H1 (cell line): Measurements from ENCODE around the gene PAX7. TPM values are rescaled to one million over a fixed set of nuclear protein-coding genes. Genes with fewer than 3 reads are reported as not detected.

Experiments used
- CTCF ChIA-PET: fragments of 300-600 bp; sonication (Branson Sonifier 250); formaldehyde crosslinking; loops from one replicate; lab custom pipeline; 2021; ENCODE audit not compliant: partially characterized antibody; lab: Charles Lee
- POLR2A ChIA-PET: fragments of 300-600 bp; sonication (Branson Sonifier 250); formaldehyde crosslinking; loops from one replicate; lab custom pipeline; 2021; ENCODE audit warnings: inconsistent platforms; ENCODE audit not compliant: partially characterized antibody; lab: Charles Lee
- DNase-seq, 2 experiments: peaks; one replicate each; pipeline versions ENCODE4 v3.0.0 to v3.0.0-alpha.2; 2010 to 2022; ENCODE audit warnings: low spot score in 2 of 2, low read depth in 1 of 2, mixed read lengths in 1 of 2
- FAIRE-seq: peaks from 2 replicates; lab custom pipeline; 2011; peaks lifted over from hg19 to GRCh38; lab: Jason Lieb, UNC
- H2AFZ ChIP-seq: 2 replicates; pipeline ENCODE4 v1.8.1; 2012; ENCODE audit warnings: low read length, inconsistent platforms
- H2AK5ac ChIP-seq: 2 replicates; pipeline ENCODE4 v1.6.1; 2013; ENCODE audit warnings: low read depth, low read length
- H2BK120ac ChIP-seq: replicated peaks from 2 replicates; pipeline ENCODE3; 2013; ENCODE audit warnings: low read depth, low read length, inconsistent platforms
- H2BK12ac ChIP-seq: 2 replicates; pipeline ENCODE4 v1.6.1; 2013; ENCODE audit warnings: low read depth, low read length
- H2BK15ac ChIP-seq: 2 replicates; pipeline ENCODE4 v1.6.1; 2013; ENCODE audit warnings: low read length
- H2BK20ac ChIP-seq: 2 replicates; pipeline ENCODE4 v1.6.1; 2013; ENCODE audit warnings: low read length
- H2BK5ac ChIP-seq: 2 replicates; pipeline ENCODE4 v1.6.1; 2013; ENCODE audit warnings: low read depth, low read length
- H3K14ac ChIP-seq: 2 replicates; pipeline ENCODE4 v1.6.1; 2013; ENCODE audit warnings: inconsistent platforms; ENCODE audit not compliant: insufficient read length
- H3K18ac ChIP-seq: 2 replicates; pipeline ENCODE4 v1.6.1; 2013; ENCODE audit warnings: low read length; ENCODE audit errors: extremely low read depth
- H3K23ac ChIP-seq: 2 replicates; pipeline ENCODE4 v1.6.1; 2013; ENCODE audit warnings: inconsistent platforms; ENCODE audit not compliant: insufficient read length
- H3K23me2 ChIP-seq: 2 replicates; pipeline ENCODE4 v1.6.1; 2013; ENCODE audit warnings: low read depth, low read length
- H3K27ac ChIP-seq: 2 replicates; pipeline ENCODE4 v1.6.1; 2011; ENCODE audit warnings: low read depth, low read length, inconsistent platforms
- H3K27me3 ChIP-seq, 4 experiments: replicated peaks in 1 of 4; 1 replicate in 1 of 4; 2 replicates in 3 of 4; pipeline versions ENCODE4 v1.6.1 to v1.8.1; 2011 to 2013; ENCODE audit warnings: low read length in 3 of 4, mild to moderate bottlenecking in 3 of 4, inconsistent platforms in 2 of 4, mixed read lengths in 2 of 4, moderate library complexity in 1 of 4; ENCODE audit not compliant: control insufficient read depth in 3 of 4, insufficient read depth in 3 of 4; ENCODE audit errors: extremely low read depth in 1 of 4
- H3K36me3 ChIP-seq, 4 experiments: 2 replicates each; pipeline versions ENCODE4 v1.6.1 to v1.8.1; 2011 to 2013; ENCODE audit warnings: mild to moderate bottlenecking in 4 of 4, low read length in 3 of 4, moderate library complexity in 2 of 4, control low read depth in 1 of 4, inconsistent platforms in 1 of 4; ENCODE audit not compliant: insufficient read depth in 4 of 4, control insufficient read depth in 2 of 4
- H3K4ac ChIP-seq: replicated peaks from 2 replicates; pipeline ENCODE3; 2013; ENCODE audit warnings: low read length, low read depth, mixed read lengths, inconsistent platforms; ENCODE audit not compliant: insufficient read length
- H3K4me1 ChIP-seq, 4 experiments: replicated peaks in 1 of 4; 1 replicate in 1 of 4; 2 replicates in 3 of 4; pipeline versions ENCODE4 v1.6.1 to v1.8.1; 2011 to 2013; ENCODE audit warnings: low read length in 3 of 4, inconsistent platforms in 2 of 4, mixed read lengths in 1 of 4; ENCODE audit not compliant: insufficient read depth in 4 of 4, control insufficient read depth in 3 of 4
- H3K4me2 ChIP-seq, 2 experiments: 2 replicates each; pipeline versions ENCODE4 v1.6.1 to v1.8.1; 2011 to 2013; ENCODE audit warnings: low read depth in 2 of 2, low read length in 2 of 2, control low read depth in 1 of 2, inconsistent platforms in 1 of 2, mild to moderate bottlenecking in 1 of 2; ENCODE audit not compliant: insufficient read depth in 1 of 2
- H3K4me3 ChIP-seq, 4 experiments: fragments of 200-600, 300-600 bp in 1 of 4; sonication (generic), shearing (Covaris generic), sonication (Bioruptor Twin) in 1 of 4; 2 replicates each; pipeline versions ENCODE4 v1.5.1 to v1.8.1; 2011 to 2016; ENCODE audit warnings: low read length in 4 of 4, low read depth in 3 of 4, control low read depth in 2 of 4, inconsistent platforms in 2 of 4, mild to moderate bottlenecking in 2 of 4, mixed read lengths in 1 of 4, moderate library complexity in 1 of 4; ENCODE audit not compliant: insufficient read depth in 2 of 4; ENCODE audit errors: extremely low read depth in 1 of 4
- H3K56ac ChIP-seq: replicated peaks from 2 replicates; pipeline ENCODE3; 2013; ENCODE audit warnings: low read depth, mild to moderate bottlenecking, mixed read lengths, low read length, inconsistent platforms; ENCODE audit not compliant: insufficient read length
- H3K79me1 ChIP-seq: 2 replicates; pipeline ENCODE4 v1.6.1; 2013; ENCODE audit warnings: low read depth, low read length, control low read depth
- H3K79me2 ChIP-seq, 2 experiments: 2 replicates each; pipeline versions ENCODE4 v1.6.1 to v1.8.1; 2012 to 2013; ENCODE audit warnings: low read length in 2 of 2, mild to moderate bottlenecking in 2 of 2, inconsistent platforms in 1 of 2; ENCODE audit not compliant: insufficient read depth in 2 of 2, control insufficient read depth in 1 of 2
- H3K9ac ChIP-seq, 4 experiments: replicated peaks in 1 of 4; 1 replicate in 1 of 4; 2 replicates in 3 of 4; pipeline versions ENCODE4 v1.6.1 to v1.8.1; 2011 to 2013; ENCODE audit warnings: low read depth in 3 of 4, low read length in 3 of 4, control low read depth in 2 of 4, mild to moderate bottlenecking in 2 of 4, moderate library complexity in 2 of 4, inconsistent platforms in 1 of 4; ENCODE audit errors: extremely low read depth in 1 of 4
- H3K9me3 ChIP-seq, 2 experiments: 2 replicates each; pipeline versions ENCODE4 v1.6.1 to v1.8.1; 2012 to 2013; ENCODE audit warnings: mild to moderate bottlenecking in 2 of 2, moderate library complexity in 2 of 2, control low read depth in 1 of 2, inconsistent platforms in 1 of 2, low read depth in 1 of 2, low read length in 1 of 2, mixed read lengths in 1 of 2; ENCODE audit not compliant: insufficient read depth in 2 of 2
- H4K20me1 ChIP-seq, 2 experiments: replicated peaks in 1 of 2; 2 replicates each; pipeline versions ENCODE3 to v1.8.1; 2011 to 2013; ENCODE audit warnings: inconsistent platforms in 2 of 2, low read length in 2 of 2, mild to moderate bottlenecking in 1 of 2; ENCODE audit not compliant: insufficient read depth in 2 of 2, control insufficient read depth in 1 of 2
- H4K5ac ChIP-seq: 2 replicates; pipeline ENCODE4 v1.6.1; 2013; ENCODE audit warnings: low read length, low read depth, mixed read lengths, inconsistent platforms; ENCODE audit not compliant: insufficient read length
- H4K8ac ChIP-seq: 2 replicates; pipeline ENCODE4 v1.8.0; 2013; ENCODE audit warnings: mild to moderate bottlenecking, moderate library complexity, low read length, inconsistent platforms; ENCODE audit not compliant: insufficient read depth; ENCODE audit errors: extremely low read depth
- H4K91ac ChIP-seq: replicated peaks from 2 replicates; pipeline ENCODE3; 2013; ENCODE audit warnings: low read length, mixed read lengths, inconsistent platforms; ENCODE audit not compliant: insufficient read length
- BACH1 ChIP-seq: IDR thresholded peaks from 2 replicates; pipeline ENCODE4 v1.6.1; 2012; ENCODE audit warnings: low read length, improper control_type of control experiment
- CBX5 ChIP-seq: fragments of 300-800, 300-1000 bp; sonication (generic); IDR thresholded peaks from 2 replicates; pipeline ENCODE4 v1.7.1; 2016; ENCODE audit warnings: antibody characterized with exemption, low read length, low read depth
- CEBPB ChIP-seq: IDR thresholded peaks from 2 replicates; pipeline ENCODE4 v1.6.1; 2012; ENCODE audit warnings: low read depth, low read length
- CTBP2 ChIP-seq: IDR thresholded peaks from 2 replicates; pipeline ENCODE4 v1.7.0; 2011; ENCODE audit warnings: borderline replicate concordance, mild to moderate bottlenecking, moderate library complexity, mixed read lengths, low read length; ENCODE audit not compliant: insufficient read depth, insufficient read length
- GABPA ChIP-seq: IDR thresholded peaks from 2 replicates; pipeline ENCODE4 v1.6.1; 2011; ENCODE audit warnings: mild to moderate bottlenecking, low read length, moderate library complexity, borderline replicate concordance; ENCODE audit not compliant: insufficient read depth
- NANOG ChIP-seq: IDR thresholded peaks from 2 replicates; pipeline ENCODE4 v1.6.1; 2011; ENCODE audit warnings: low read length, low read depth, mild to moderate bottlenecking, inconsistent platforms; ENCODE audit not compliant: insufficient read depth, poor library complexity, severe bottlenecking
- SP1 ChIP-seq: IDR thresholded peaks from 2 replicates; pipeline ENCODE4 v1.6.1; 2011; ENCODE audit warnings: low read depth, low read length
- SUZ12 ChIP-seq: fragments of 200-600 bp; sonication (generic); IDR thresholded peaks from 2 replicates; pipeline ENCODE4 v1.6.1; 2012; ENCODE audit warnings: mild to moderate bottlenecking, inconsistent platforms, low read length, moderate library complexity, mixed read lengths
- TBP ChIP-seq: IDR thresholded peaks from 2 replicates; pipeline ENCODE4 v1.6.1; 2011; ENCODE audit warnings: low read depth, low read length, improper control_type of control experiment
- WGBS, 2 experiments: shearing (Covaris generic) in 1 of 2; methylation state at CpG; one replicate each; pipeline versions ENCODE4 v1.1.6 to v1.1.7; 2013 to 2015; ENCODE audit warnings: low lambda C conversion rate in 2 of 2, mixed read lengths in 2 of 2, inconsistent platforms in 1 of 2, low coverage in 1 of 2, missing lambda C conversion rate in 1 of 2; ENCODE audit not compliant: insufficient replicate concordance in 2 of 2, insufficient coverage in 1 of 2, insufficient read length in 1 of 2; ENCODE audit errors: extremely low coverage in 1 of 2, missing lambda C conversion rate in 1 of 2; 5-methylcytosine and 5-hydroxymethylcytosine counted together
- polyA plus RNA-seq, 7 experiments: library from polyadenylated mRNA; depleted of rRNA in 3 of 7; stranded (reverse) in 5 of 7; unstranded in 2 of 7; fragments of >200 nt in 5 of 7; fragments of 200-250 nt in 2 of 7; gene quantifications; 1 replicate in 5 of 7; 2 replicates in 1 of 7; 4 replicates in 1 of 7; pipeline versions ENCODE4 v1.2.1 to v1.2.3, GENCODE V29; 2011 to 2013; ENCODE audit warnings: missing spikeins in 2 of 7, mixed read lengths in 2 of 7
- total RNA-seq: library from RNA; stranded (reverse); fragmentation: NEBNext Ultra II Directional; extraction: Animal tissue kit (Norgen Biotek cat#: 25700); gene quantifications from 2 replicates; pipeline ENCODE4 v1.2.1, GENCODE V29; 2021
- TF ChIP-seq, protein P1 (sequence below): IDR thresholded peaks from 2 replicates; pipeline ENCODE4 v1.6.1; 2012; ENCODE audit warnings: low read length, inconsistent platforms

The PAX7 gene
- total and polyA plus RNA-seq, 2 of the 8 experiments (the other 6 are each of a cell fraction or from before 2014, with no cell fraction given), result not detected

- peaks cover 25 to 30% of the 10 kb centered on the region in 2 experiments for H4K20me1 ChIP-seq
- no peaks in the 10 kb centered on the region for H3K79me1 ChIP-seq
- H3K14ac ChIP-seq, result no peak overlapping the region
- H2BK120ac ChIP-seq, result no peak overlapping the region
- H2BK20ac ChIP-seq, result no peak overlapping the region
- H2BK12ac ChIP-seq, result 0 out of 2 replicates have a peak overlapping the region, but pooled peaks have one; percentile 39
- H4K8ac ChIP-seq, result no peak overlapping the region
- no peak overlapping the region for H2BK5ac ChIP-seq
- no peaks in the 10 kb centered on the region for H3K9me3 ChIP-seq
- H2AK5ac ChIP-seq, result peak overlapping the region; percentile 40; the same call in 1 of the 2 replicates
- no peaks in the 10 kb centered on the region; a peak in 1 of 8 replicates for H3K36me3 ChIP-seq
- no peak overlapping the region for H3K27ac ChIP-seq
- H3K27me3 ChIP-seq, result peaks cover 85 to 96% (median 92%) of the 10 kb centered on the region in 4 experiments
- no peak overlapping the region for H4K91ac ChIP-seq
- 2% methylated on average over 20 of the region's 40 CpGs; no CpG with 5 or more reads in 1 of the 2 experiments for WGBS, 2 experiments
- no peak for FAIRE-seq
- H3K4me1 ChIP-seq, result peaks cover 9 to 60% (median 21%) of the 10 kb centered on the region in 4 experiments
- no peak overlapping the region for H3K4ac ChIP-seq
- DNase-seq, result peak in 1 of 2 experiments; percentile 78
- H3K23ac ChIP-seq, result no peak overlapping the region
- H3K4me2 ChIP-seq, result peak overlapping the region; percentile 55 to 73
- H3K79me2 ChIP-seq, result no peaks in the 10 kb centered on the region
- no peak overlapping the region for H3K9ac ChIP-seq
- no peak overlapping the region for H3K56ac ChIP-seq
- CTCF ChIA-PET, result interaction anchor here (0.8 to 4.8 kb wide), 5 partner anchors 16 to 82 kb away, joined by 3 to 24 read pairs (median 3); no protein-coding TSS in a partner anchor
- H3K18ac ChIP-seq, result no peak overlapping the region
- peak overlapping the region in 1 of 4 experiments; percentile 52; a peak in 3 of 8 replicates for H3K4me3 ChIP-seq
- no peak overlapping the region for H2AFZ ChIP-seq
- H4K5ac ChIP-seq, result no peak overlapping the region
- no peak overlapping the region for H2BK15ac ChIP-seq
- POLR2A ChIA-PET, result interaction anchor here (9.2 kb wide), 1 partner anchor 7 kb away, joined by 56 read pairs; no protein-coding TSS in a partner anchor
- peaks cover 5% of the 10 kb centered on the region; the same call in 1 of the 2 replicates for H3K23me2 ChIP-seq
- TF ChIP-seq, protein P1, sequence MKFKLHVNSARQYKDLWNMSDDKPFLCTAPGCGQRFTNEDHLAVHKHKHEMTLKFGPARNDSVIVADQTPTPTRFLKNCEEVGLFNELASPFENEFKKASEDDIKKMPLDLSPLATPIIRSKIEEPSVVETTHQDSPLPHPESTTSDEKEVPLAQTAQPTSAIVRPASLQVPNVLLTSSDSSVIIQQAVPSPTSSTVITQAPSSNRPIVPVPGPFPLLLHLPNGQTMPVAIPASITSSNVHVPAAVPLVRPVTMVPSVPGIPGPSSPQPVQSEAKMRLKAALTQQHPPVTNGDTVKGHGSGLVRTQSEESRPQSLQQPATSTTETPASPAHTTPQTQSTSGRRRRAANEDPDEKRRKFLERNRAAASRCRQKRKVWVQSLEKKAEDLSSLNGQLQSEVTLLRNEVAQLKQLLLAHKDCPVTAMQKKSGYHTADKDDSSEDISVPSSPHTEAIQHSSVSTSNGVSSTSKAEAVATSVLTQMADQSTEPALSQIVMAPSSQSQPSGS, result no peak
- TF ChIP-seq GABPA (0 out of 2 replicates have a peak, but pooled peaks have one; percentile 30), CEBPB (no peak), SUZ12 (peak; percentile 87), NANOG (no peak), SP1 (0 out of 2 replicates have a peak, but pooled peaks have one; percentile 34), CTBP2 (peak; percentile 55), TBP (peak; percentile 30; the same call in 1 of the 2 replicates), CBX5 (no peak), BACH1 (no peak)
These were observed 5.4 kb downstream of the PAX7 start for GRCh38 chr1:18635891-18636595.
